PFSK-1 (cell line): ENCODE measurements around the gene CCDC15.

ENCODE experiments used
- POLR2AphosphoS5 ChIP-seq: IDR thresholded peaks from 2 replicates; pipeline ENCODE4 v1.6.1; 2012; ENCODE audit warnings: low read depth, mild to moderate bottlenecking, control low read depth, low read length, moderate library complexity
- SIN3A ChIP-seq: IDR thresholded peaks from 2 replicates; pipeline ENCODE4 v1.6.1; 2012; ENCODE audit warnings: mild to moderate bottlenecking, low read length, moderate library complexity, borderline replicate concordance; ENCODE audit not compliant: insufficient read depth
- TAF1 ChIP-seq: IDR thresholded peaks from 2 replicates; pipeline ENCODE4 v1.6.1; 2012; ENCODE audit warnings: low read length, control low read depth, borderline replicate concordance; ENCODE audit not compliant: insufficient read depth

GRCh38 chr11:125056931-125057692 lies 103.1 kb downstream of the CCDC15 start:
- TF ChIP-seq SIN3A (no peak), POLR2AphosphoS5 (no peak), TAF1 (no peak)
